IPS DF 4.7 (cell line): Measurements from ENCODE around the gene ECHDC1.
"Not testable (repeated sequence)": the region's sequence is repeated elsewhere in the genome, so short reads cannot be mapped to it uniquely, and the experiment has no call there.

ENCODE experiments used
- DNase-seq: peaks from one replicate; pipeline ENCODE4 v3.0.0-alpha.2; 2013; ENCODE audit warnings: low spot score; ENCODE audit errors: extremely low read depth

Gene ECHDC1

GRCh38 chr6:127342296-127342945 is 988 bp downstream of the ECHDC1 start:
- DNase-seq, result no peak

- DNase-seq, result no peak
These were observed 1.8 kb downstream of the ECHDC1 start for GRCh38 chr6:127341471-127342202.

- no peak for DNase-seq
These were observed 3.2 kb downstream of the ECHDC1 start for GRCh38 chr6:127340171-127340570.

GRCh38 chr6:127338936-127339335 is 4.5 kb downstream of the ECHDC1 start:
- no peak for DNase-seq

GRCh38 chr6:127332383-127332961 is 10.9 kb downstream of the ECHDC1 start:
- DNase-seq, result no peak

GRCh38 chr6:127331256-127331655 is 12.2 kb downstream of the ECHDC1 start:
- DNase-seq, result not testable (repeated sequence)

GRCh38 chr6:127328043-127328609 is 15.3 kb downstream of the ECHDC1 start:
- DNase-seq, result no peak

- no peak for DNase-seq
These were observed 23.7 kb downstream of the ECHDC1 start for GRCh38 chr6:127319686-127320085.

- no peak for DNase-seq
These were observed 25.9 kb downstream of the ECHDC1 start for GRCh38 chr6:127317388-127318128.

GRCh38 chr6:127305741-127306140 is 37.7 kb downstream of the ECHDC1 start:
- DNase-seq, result no peak

GRCh38 chr6:127303917-127304316 is 39.5 kb downstream of the ECHDC1 start:
- DNase-seq, result no peak

GRCh38 chr6:127302728-127303660 is 40.4 kb downstream of the ECHDC1 start:
- DNase-seq, result no peak

- DNase-seq, result no peak
These were observed 42.2 kb downstream of the ECHDC1 start for GRCh38 chr6:127301199-127301700.

- DNase-seq, result no peak
These were observed 43.0 kb downstream of the ECHDC1 start for GRCh38 chr6:127300411-127300810.

- DNase-seq, result no peak
These were observed 43.7 kb downstream of the ECHDC1 start for GRCh38 chr6:127299522-127300240.

- no peak for DNase-seq
These were observed 44.9 kb downstream of the ECHDC1 start for GRCh38 chr6:127298475-127298874.

GRCh38 chr6:127297502-127298070 is 45.8 kb downstream of the ECHDC1 start:
- no peak for DNase-seq

- no peak for DNase-seq
These were observed 51.9 kb downstream of the ECHDC1 start for GRCh38 chr6:127291495-127291894.
